GM12872 (cell line): ENCODE measurements around the gene ULBP3.

Experiments
- TF ChIP-seq, protein P1 (sequence below): IDR thresholded peaks from 3 replicates; pipeline ENCODE4 v1.5.1; 2011; ENCODE audit warnings: low read depth, mild to moderate bottlenecking, low read length, moderate library complexity; ENCODE audit not compliant: insufficient read depth

ULBP3 gene

DNA sequence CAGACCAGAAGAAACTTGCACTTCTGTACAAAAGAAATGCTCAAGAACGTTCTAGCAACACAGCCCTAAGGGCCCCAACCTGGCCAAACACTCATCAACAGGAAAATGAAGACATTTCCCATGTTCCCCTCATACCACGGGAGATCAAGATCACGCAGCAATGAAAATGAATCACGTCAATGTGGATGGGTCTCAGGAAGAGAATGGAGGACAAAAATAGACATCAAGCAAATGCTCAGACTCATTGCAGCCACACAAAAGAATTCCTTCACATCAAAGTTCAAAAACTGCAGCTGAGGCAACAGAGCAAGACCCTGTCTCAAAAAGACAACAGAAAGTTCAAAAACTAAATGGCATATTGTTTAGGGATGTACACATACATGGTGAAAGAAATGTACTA lies 18.1 kb downstream of the ULBP3 start:
- TF ChIP-seq, protein P1, sequence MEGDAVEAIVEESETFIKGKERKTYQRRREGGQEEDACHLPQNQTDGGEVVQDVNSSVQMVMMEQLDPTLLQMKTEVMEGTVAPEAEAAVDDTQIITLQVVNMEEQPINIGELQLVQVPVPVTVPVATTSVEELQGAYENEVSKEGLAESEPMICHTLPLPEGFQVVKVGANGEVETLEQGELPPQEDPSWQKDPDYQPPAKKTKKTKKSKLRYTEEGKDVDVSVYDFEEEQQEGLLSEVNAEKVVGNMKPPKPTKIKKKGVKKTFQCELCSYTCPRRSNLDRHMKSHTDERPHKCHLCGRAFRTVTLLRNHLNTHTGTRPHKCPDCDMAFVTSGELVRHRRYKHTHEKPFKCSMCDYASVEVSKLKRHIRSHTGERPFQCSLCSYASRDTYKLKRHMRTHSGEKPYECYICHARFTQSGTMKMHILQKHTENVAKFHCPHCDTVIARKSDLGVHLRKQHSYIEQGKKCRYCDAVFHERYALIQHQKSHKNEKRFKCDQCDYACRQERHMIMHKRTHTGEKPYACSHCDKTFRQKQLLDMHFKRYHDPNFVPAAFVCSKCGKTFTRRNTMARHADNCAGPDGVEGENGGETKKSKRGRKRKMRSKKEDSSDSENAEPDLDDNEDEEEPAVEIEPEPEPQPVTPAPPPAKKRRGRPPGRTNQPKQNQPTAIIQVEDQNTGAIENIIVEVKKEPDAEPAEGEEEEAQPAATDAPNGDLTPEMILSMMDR: no peak

DNA sequence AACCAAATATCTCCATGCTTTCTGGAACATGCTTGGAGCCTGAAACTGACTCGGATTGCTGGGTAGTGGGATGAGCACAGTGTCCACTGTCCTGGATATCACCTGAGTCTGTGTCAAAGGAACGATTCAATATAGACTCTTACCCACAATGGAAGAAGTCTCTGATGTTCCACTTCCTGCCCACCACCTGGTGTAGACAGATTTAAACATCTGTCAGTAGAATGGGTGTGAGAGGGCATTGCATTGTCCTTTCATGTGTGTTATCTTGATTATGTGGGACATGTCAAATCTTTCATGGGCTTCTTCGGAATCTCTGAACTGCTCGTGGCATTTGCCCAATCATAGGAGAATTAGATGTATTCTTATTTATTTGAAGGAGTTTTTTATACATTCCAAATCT lies 20.8 kb downstream of the ULBP3 start:
- TF ChIP-seq, protein P1: no peak

DNA sequence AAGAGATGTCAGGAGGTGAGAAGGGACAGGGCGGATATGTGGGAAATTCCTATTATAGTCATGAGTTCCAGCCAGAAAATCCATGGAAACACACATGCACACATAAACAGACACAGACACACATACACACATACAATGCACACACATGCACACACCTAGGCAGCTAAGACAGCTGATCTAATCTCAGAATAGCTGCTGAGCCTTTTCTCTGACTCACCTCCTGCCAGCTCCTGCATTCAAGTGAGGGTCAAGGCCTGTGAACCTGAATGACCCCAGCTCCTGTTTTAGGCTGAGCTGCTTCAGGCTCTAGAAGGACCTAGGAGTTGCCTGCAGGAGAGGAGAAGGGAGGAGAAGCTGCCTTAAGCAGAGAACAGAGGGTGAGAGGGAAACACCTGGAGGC lies 22.0 kb downstream of the ULBP3 start:
- TF ChIP-seq, protein P1: no peak

DNA sequence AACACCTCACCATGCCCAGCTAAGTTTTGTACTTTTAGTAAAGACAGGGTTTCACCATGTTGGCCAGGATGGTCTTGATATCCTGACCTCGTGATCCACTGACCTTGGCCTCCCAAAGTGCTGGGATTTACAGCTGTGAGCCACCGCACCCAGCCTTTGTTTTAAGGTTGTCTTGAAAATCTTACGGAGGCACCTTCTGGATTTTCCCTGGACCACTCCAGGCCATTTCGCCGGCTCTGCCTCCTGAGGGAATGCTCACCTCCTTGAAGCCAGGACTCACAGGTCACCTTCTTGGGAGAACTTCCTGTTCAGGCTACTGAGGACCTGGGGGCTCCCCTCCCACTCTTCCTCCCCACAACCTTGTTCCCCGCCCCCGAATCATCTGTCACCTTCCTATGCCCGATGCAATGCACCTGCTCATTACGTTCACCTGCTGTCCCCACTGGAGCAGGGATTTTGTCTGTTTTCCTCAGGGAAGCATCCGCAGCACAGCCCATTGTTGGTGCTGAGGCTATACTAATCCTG lies 24.2 kb downstream of the ULBP3 start:
- TF ChIP-seq, protein P1: no peak

DNA sequence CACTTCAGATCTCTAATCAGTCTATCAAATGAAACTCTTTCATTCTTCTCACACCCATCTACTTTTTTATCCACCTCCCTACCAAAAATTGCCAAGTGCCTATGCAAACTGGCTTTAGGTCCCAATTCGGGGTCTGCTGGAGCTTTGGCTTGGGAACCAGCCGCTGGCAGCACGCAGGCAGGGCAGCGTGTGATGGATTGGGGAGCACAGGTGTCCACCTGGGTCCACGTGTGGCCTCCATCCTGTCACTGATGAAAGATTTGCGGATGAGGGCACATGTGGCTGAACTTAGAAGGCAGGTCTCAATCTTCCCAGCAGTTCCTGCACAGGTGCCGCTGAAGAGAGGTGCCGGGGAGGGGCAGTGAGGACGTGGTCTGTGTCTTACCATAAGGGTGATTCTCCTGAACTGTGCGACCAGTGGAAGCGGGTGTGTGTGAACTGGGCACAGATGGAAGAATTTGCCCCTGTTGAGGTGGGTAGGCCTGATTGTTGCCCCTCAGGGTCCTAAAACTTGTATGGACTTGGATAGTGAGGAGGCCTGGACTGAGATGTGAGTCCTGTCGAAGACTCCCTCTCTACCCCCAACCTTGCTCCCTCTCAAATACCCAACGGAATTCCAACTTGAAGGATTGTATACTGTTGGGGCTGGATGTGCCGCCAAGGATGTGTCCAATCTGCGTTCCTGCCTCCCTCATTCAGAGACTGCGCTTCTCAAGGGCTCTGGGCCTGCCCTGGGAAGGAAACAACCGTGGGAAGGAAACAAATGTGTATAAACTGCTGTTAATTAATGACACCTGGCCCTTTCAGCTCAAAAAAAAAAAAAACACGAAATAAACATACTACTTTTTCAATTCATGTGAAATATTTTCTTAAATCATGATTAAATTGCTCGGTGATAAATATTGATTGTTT lies 25.2 kb downstream of the ULBP3 start:
- TF ChIP-seq, protein P1: no peak

DNA sequence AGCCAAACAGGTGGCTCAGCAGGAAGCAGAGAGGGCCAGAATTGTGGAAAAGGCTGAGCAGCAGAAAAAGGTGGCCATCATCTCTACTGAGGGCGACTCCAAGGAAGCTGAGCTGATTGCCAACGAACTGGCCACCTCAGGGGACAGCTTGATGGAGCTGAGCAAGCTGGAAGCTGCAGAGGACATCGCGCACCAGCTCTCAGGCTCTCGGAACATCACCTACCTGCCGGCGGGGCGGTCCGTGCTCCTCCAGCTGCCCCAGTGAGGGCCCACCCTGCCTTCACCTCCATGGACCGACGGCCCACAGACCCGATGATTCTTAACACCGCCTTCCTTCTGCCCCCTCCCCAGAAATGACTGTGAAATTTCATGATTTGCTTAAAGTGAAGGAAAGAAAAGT lies 25.8 kb downstream of the ULBP3 start:
- TF ChIP-seq, protein P1: no peak

DNA sequence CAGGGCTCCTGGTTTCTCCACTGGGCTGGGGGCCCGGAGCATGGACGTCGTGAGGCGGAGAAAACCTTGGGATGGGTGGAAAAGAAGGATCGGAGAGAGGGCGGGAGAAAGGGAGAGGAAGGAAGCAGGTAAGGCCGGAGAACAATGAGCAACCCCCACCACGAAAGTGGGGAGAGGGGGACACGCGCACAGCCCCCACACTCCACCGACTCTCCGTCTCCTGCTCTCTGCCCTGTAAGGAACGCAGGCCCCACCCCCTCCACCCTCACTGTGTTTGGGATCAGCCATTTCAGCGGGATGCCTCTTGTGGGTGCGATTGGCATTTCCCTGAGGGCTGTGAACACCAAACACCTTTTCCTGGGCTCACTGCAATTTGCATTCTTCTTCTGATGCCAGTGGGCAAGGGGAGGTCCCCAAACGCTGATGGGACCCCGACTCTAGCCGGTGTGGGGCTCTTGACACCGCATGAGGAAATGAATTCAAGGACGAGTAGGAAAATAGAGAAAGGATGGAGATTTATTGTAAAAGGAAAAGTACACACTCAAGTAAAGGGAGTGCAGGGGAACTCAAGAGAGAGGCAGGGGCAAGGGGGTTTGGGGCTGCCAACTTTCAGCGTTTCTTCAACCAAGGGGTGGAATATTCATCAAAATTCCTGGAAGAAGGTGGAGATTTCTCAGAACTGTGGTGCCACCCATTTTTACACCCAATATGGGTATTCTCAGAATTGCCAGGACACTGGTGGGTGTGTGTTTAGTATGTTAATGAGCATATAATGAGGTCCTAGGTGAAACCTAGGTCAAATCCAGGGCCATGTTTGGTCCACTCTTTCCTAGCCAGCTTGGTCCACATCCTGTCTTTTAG lies 30.5 kb downstream of the ULBP3 start:
- TF ChIP-seq, protein P1: no peak
